OCI-LY3 (cell line): ENCODE data around the gene CAB39.

Experiments used
- H2AFZ ChIP-seq: fragments of 200-600, 300-600 bp; shearing (Covaris generic); 2 replicates; pipeline ENCODE4 v1.6.0; 2014; ENCODE audit warnings: antibody characterized with exemption, low read depth, low read length
- H3K27ac ChIP-seq: fragments of 200-600, 300-600 bp; sonication (generic); 2 replicates; pipeline ENCODE4 v1.5.1; 2014; ENCODE audit warnings: mild to moderate bottlenecking, low read length, moderate library complexity, mixed read lengths
- H3K27me3 ChIP-seq: fragments of 200-600, 300-600 bp; sonication (generic); 2 replicates; pipeline ENCODE4 v1.6.1; 2014; ENCODE audit warnings: low read depth, low read length, mixed read lengths
- H3K36me3 ChIP-seq: fragments of 200-600, 300-600 bp; sonication (generic); replicated peaks from 2 replicates; pipeline ENCODE3; 2014; ENCODE audit warnings: low read depth, low read length, mixed read lengths
- H3K4me1 ChIP-seq: fragments of 300-600, 200-600 bp; sonication (generic); 2 replicates; pipeline ENCODE4 v1.6.1; 2014; ENCODE audit warnings: low read length, mixed read lengths
- H3K4me2 ChIP-seq: fragments of 200-600, 300-600 bp; sonication (generic); 2 replicates; pipeline ENCODE4 v1.6.1; 2014; ENCODE audit warnings: low read length, mixed read lengths
- H3K4me3 ChIP-seq: fragments of 300-600, 200-600 bp; sonication (generic); 2 replicates; pipeline ENCODE4 v1.5.1; 2014; ENCODE audit warnings: antibody characterized with exemption, mild to moderate bottlenecking, low read length, moderate library complexity
- H3K79me2 ChIP-seq: fragments of 300-600, 200-600 bp; shearing (Covaris generic); 2 replicates; pipeline ENCODE4 v1.6.1; 2014; ENCODE audit warnings: mild to moderate bottlenecking, low read length, mixed read lengths
- H3K9ac ChIP-seq: fragments of 300-600, 200-600 bp; shearing (Covaris generic); 2 replicates; pipeline ENCODE4 v1.6.0; 2014; ENCODE audit warnings: mild to moderate bottlenecking, low read length, moderate library complexity
- H3K9me3 ChIP-seq: fragments of 200-600, 300-600 bp; shearing (Covaris generic); 2 replicates; pipeline ENCODE4 v1.6.1; 2014; ENCODE audit warnings: low read length, mixed read lengths; ENCODE audit not compliant: insufficient read depth
- H4K20me1 ChIP-seq: fragments of 200-600, 300-600 bp; sonication (generic); 2 replicates; pipeline ENCODE4 v1.6.1; 2016; ENCODE audit warnings: low read length, mixed read lengths; ENCODE audit not compliant: insufficient read depth
- CTCF ChIP-seq: fragments of 200-600, 300-600 bp; sonication (generic); IDR thresholded peaks from 2 replicates; pipeline ENCODE4 v1.5.1; 2014; ENCODE audit warnings: antibody characterized with exemption, low read length, low read depth
- EZH2phosphoT487 ChIP-seq: fragments of 200-600 bp; shearing (Covaris generic); IDR thresholded peaks from 2 replicates; pipeline ENCODE4 v1.6.1; 2018; ENCODE audit warnings: antibody characterized with exemption, mixed run types, low read depth

The CAB39 gene

GRCh38 chr2:230809677-230810251, 97.1 kb downstream of the CAB39 start:
- no peak overlapping the region for H3K27ac ChIP-seq
- H2AFZ ChIP-seq, result no peak overlapping the region
- H3K4me2 ChIP-seq, result no peak overlapping the region
- peaks cover 6% of the 10 kb centered on the region for H3K4me1 ChIP-seq
- H3K4me3 ChIP-seq, result no peak overlapping the region
- H3K36me3 ChIP-seq, result peaks cover 34% of the 10 kb centered on the region
- H4K20me1 ChIP-seq, result no peaks in the 10 kb centered on the region
- TF ChIP-seq EZH2phosphoT487 (no peak), CTCF (peak; percentile 23)
- no peak overlapping the region for H3K9ac ChIP-seq
- no peaks in the 10 kb centered on the region; the same call in 1 of the 2 replicates for H3K79me2 ChIP-seq
- H3K27me3 ChIP-seq, result no peaks in the 10 kb centered on the region
- H3K9me3 ChIP-seq, result no peaks in the 10 kb centered on the region

- Histone ChIP-seq H3K27ac (no peak overlapping the region), H3K4me1 (no peaks in the 10 kb centered on the region), H3K4me2 (no peak overlapping the region), H3K4me3 (no peak overlapping the region), H2AFZ (no peak overlapping the region), H4K20me1 (no peaks in the 10 kb centered on the region; the same call in 1 of the 2 replicates), H3K9me3 (no peaks in the 10 kb centered on the region), H3K79me2 (no peaks in the 10 kb centered on the region; the same call in 1 of the 2 replicates), H3K9ac (no peak overlapping the region), H3K27me3 (no peaks in the 10 kb centered on the region), H3K36me3 (peaks cover 38% of the 10 kb centered on the region)
- no peak for TF ChIP-seq EZH2phosphoT487
- no peak for TF ChIP-seq CTCF
These were observed 98.9 kb downstream of the CAB39 start for GRCh38 chr2:230811508-230811907.

- no peak overlapping the region for H3K4me2 ChIP-seq
- no peaks in the 10 kb centered on the region for H3K9me3 ChIP-seq
- no peaks in the 10 kb centered on the region for H3K27me3 ChIP-seq
- H3K27ac ChIP-seq, result no peak overlapping the region
- TF ChIP-seq EZH2phosphoT487, result no peak
- no peak for TF ChIP-seq CTCF
- no peaks in the 10 kb centered on the region for H3K4me1 ChIP-seq
- no peaks in the 10 kb centered on the region; the same call in 1 of the 2 replicates for H3K79me2 ChIP-seq
- H2AFZ ChIP-seq, result no peak overlapping the region
- H3K36me3 ChIP-seq, result peaks cover 42% of the 10 kb centered on the region
- no peaks in the 10 kb centered on the region; the same call in 1 of the 2 replicates for H4K20me1 ChIP-seq
- H3K9ac ChIP-seq, result no peak overlapping the region
- no peak overlapping the region for H3K4me3 ChIP-seq
These were observed 99.4 kb downstream of the CAB39 start for GRCh38 chr2:230812033-230812432.

GRCh38 chr2:230814616-230815015, 102.0 kb downstream of the CAB39 start:
- Histone ChIP-seq H3K9ac (no peak overlapping the region), H4K20me1 (no peaks in the 10 kb centered on the region; the same call in 1 of the 2 replicates), H3K9me3 (no peaks in the 10 kb centered on the region), H3K27ac (no peak overlapping the region), H2AFZ (no peak overlapping the region), H3K4me3 (no peak overlapping the region), H3K36me3 (peaks cover 49% of the 10 kb centered on the region), H3K79me2 (no peaks in the 10 kb centered on the region), H3K4me1 (no peaks in the 10 kb centered on the region), H3K4me2 (no peak overlapping the region), H3K27me3 (no peaks in the 10 kb centered on the region)
- TF ChIP-seq EZH2phosphoT487, result no peak
- peak; percentile 41 for TF ChIP-seq CTCF
